ENCODE results near the gene BOC. TPM values are rescaled to one million over a fixed set of nuclear protein-coding genes. Genes with fewer than 3 reads are reported as not detected.

BOC gene
- total and polyA plus RNA-seq, 2 of the 13 experiments (the other 11 are each of a cell fraction or from before 2014, with no cell fraction given) = 0.04 TPM; not detected in 1

- H3K79me2 ChIP-seq (ENCODE audit: insufficient read depth, low read length) = no peaks in the 10 kb centered on the region
- H3K27ac ChIP-seq (ENCODE audit: extremely low read length, insufficient read depth, low read length) = no peak overlapping the region
- intact Hi-C loops (cut with micrococcal nuclease; ENCODE audit: unreplicated experiment) (no loop called here), in situ Hi-C loops (cut with HindIII; ENCODE audit: extremely low pct_ligation_motif_present, low pct_unique_long_range_greater_than_20kb) (no loop called here)
- H3K4me3 ChIP-seq (replicated peaks in 1 of 3; ENCODE audit: insufficient read depth in 1 of 3, low read depth in 2 of 3, low read length in 3 of 3) = no peak overlapping the region
- ATAC-seq (no peak), DNase-seq (ENCODE audit: low spot score) (no peak), FAIRE-seq (no peak)
- BruUV-seq (replicated peaks) = no TSS peak
- H3K9ac ChIP-seq (ENCODE audit: insufficient read depth, low read depth, low read length) = no peak overlapping the region
- POLR2A ChIA-PET = no interaction called here
- H3K4me2 ChIP-seq (ENCODE audit: low read depth, low read length) = no peak overlapping the region
- WGBS (ENCODE audit: low lambda C conversion rate) = 53% methylated on average over 2 of the region's 2 CpGs
- H3K9me3 ChIP-seq (ENCODE audit: low read length) = no peaks in the 10 kb centered on the region
- peaks cover 23% of the 10 kb centered on the region for H3K4me1 ChIP-seq (ENCODE audit: insufficient read depth, low read length)
- no peak overlapping the region for H2AFZ ChIP-seq (ENCODE audit: low read length)
- CTCF ChIA-PET (ENCODE audit: low intra/inter-chr PET ratio, low total read pairs) = no interaction called here
- H3K36me3 ChIP-seq (replicated peaks in 1 of 2; ENCODE audit: control insufficient read depth in 1 of 2, insufficient read depth in 2 of 2, low read length in 2 of 2) = no peaks in the 10 kb centered on the region
- H4K20me1 ChIP-seq (ENCODE audit: insufficient read depth, low read length) = no peaks in the 10 kb centered on the region
- no peak for TF ChIP-seq RBM39 (IDR thresholded peaks at IDR 0.05; ENCODE audit: low read depth, low read length, poor library complexity, severe bottlenecking)
- no peak for TF ChIP-seq RFXANK (CRISPR knock-in tag; IDR thresholded peaks at IDR 0.05)
- no peak for TF ChIP-seq SRSF1 (optimal IDR thresholded peaks at IDR 0.05; ENCODE audit: low read depth, low read length)
- TF ChIP-seq TAF15 (IDR thresholded peaks at IDR 0.05; ENCODE audit: low read depth, low read length, poor library complexity, severe bottlenecking) = no peak
- TF ChIP-seq ZUFSP (CRISPR knock-in tag; IDR thresholded peaks at IDR 0.05; ENCODE audit: borderline replicate concordance) = no peak
- no peak for TF ChIP-seq ZKSCAN5 (CRISPR knock-in tag; IDR thresholded peaks at IDR 0.05)
- TF ChIP-seq ZNF451 (CRISPR knock-in tag; IDR thresholded peaks at IDR 0.05) = no peak
- TF ChIP-seq BORCS8-MEF2B (CRISPR knock-in tag; IDR thresholded peaks at IDR 0.05) = no peak
- TF ChIP-seq JUN (CRISPR knock-in tag; IDR thresholded peaks at IDR 0.05) = no peak
- TF ChIP-seq, protein P1, sequence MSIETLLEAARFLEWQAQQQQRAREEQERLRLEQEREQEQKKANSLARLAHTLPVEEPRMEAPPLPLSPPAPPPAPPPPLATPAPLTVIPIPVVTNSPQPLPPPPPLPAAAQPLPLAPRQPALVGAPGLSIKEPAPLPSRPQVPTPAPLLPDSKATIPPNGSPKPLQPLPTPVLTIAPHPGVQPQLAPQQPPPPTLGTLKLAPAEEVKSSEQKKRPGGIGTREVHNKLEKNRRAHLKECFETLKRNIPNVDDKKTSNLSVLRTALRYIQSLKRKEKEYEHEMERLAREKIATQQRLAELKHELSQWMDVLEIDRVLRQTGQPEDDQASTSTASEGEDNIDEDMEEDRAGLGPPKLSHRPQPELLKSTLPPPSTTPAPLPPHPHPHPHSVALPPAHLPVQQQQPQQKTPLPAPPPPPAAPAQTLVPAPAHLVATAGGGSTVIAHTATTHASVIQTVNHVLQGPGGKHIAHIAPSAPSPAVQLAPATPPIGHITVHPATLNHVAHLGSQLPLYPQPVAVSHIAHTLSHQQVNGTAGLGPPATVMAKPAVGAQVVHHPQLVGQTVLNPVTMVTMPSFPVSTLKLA (IDR thresholded peaks at IDR 0.05) = no peak
- TF ChIP-seq SRF (IDR thresholded peaks at IDR 0.05; ENCODE audit: low read depth, low read length) = no peak
- TF ChIP-seq MLLT10 (CRISPR knock-in tag; IDR thresholded peaks at IDR 0.05) = no peak
- TF ChIP-seq, protein P2, sequence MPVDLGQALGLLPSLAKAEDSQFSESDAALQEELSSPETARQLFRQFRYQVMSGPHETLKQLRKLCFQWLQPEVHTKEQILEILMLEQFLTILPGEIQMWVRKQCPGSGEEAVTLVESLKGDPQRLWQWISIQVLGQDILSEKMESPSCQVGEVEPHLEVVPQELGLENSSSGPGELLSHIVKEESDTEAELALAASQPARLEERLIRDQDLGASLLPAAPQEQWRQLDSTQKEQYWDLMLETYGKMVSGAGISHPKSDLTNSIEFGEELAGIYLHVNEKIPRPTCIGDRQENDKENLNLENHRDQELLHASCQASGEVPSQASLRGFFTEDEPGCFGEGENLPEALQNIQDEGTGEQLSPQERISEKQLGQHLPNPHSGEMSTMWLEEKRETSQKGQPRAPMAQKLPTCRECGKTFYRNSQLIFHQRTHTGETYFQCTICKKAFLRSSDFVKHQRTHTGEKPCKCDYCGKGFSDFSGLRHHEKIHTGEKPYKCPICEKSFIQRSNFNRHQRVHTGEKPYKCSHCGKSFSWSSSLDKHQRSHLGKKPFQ (CRISPR knock-in tag; IDR thresholded peaks at IDR 0.05; ENCODE audit: insufficient replicate concordance) = no peak
- TF ChIP-seq TSC22D2 (CRISPR knock-in tag; IDR thresholded peaks at IDR 0.05; ENCODE audit: borderline replicate concordance) = no peak
- no peak for TF ChIP-seq RARA (CRISPR knock-in tag; IDR thresholded peaks at IDR 0.05)
- no peak for TF ChIP-seq TIGD3 (CRISPR knock-in tag; IDR thresholded peaks at IDR 0.05; ENCODE audit: borderline replicate concordance)
- no peaks in the 10 kb centered on the region for H3K27me3 ChIP-seq (ENCODE audit: control insufficient read depth in 1 of 2, insufficient read depth in 2 of 2, low read length in 2 of 2)
Measured at GRCh38 chr3:113297287-113297686, 85.9 kb downstream of the BOC start.

All from HepG2 (cell line).